Tibial nerve (tissue), 4 donors: Measurements from ENCODE around the gene PRRT1B. TPM values are rescaled to one million over a fixed set of nuclear protein-coding genes. Genes with fewer than 3 reads are reported as not detected.

Experiments used
- DNase-seq, 2 donors: peaks; one replicate each; pipeline ENCODE4 v3.0.0-alpha.2; 2019; ENCODE audit warnings: low spot score in 2 of 2
- H3K27ac ChIP-seq, 4 donors: fragments of 200-600 bp; sonication (generic) in 3 of 4; one replicate each; pipeline ENCODE4 v1.5.1; 2017 to 2019; ENCODE audit warnings: mild to moderate bottlenecking in 1 of 4
- H3K27me3 ChIP-seq, 2 donors: fragments of 200-600 bp; sonication (generic) in 1 of 2; one replicate each; pipeline versions ENCODE4 v1.5.1 to v1.6.0; 2017 to 2019
- H3K36me3 ChIP-seq, 3 donors: fragments of 200-600 bp; sonication (generic); one replicate each; pipeline ENCODE4 v1.5.1; 2018 to 2019
- H3K4me1 ChIP-seq, 4 donors: fragments of 200-600 bp; sonication (generic) in 3 of 4; one replicate each; pipeline ENCODE4 v1.5.1; 2017 to 2019
- H3K4me3 ChIP-seq, 4 donors: fragments of 200-600 bp; sonication (generic) in 3 of 4; one replicate each; pipeline ENCODE4 v1.5.1; 2017 to 2019; ENCODE audit warnings: mild to moderate bottlenecking in 1 of 4, moderate library complexity in 1 of 4
- H3K9me3 ChIP-seq, 4 donors: fragments of 200-600 bp; sonication (generic) in 3 of 4; one replicate each; pipeline ENCODE4 v1.5.1; 2017 to 2019
- CTCF ChIP-seq, 5 experiments: fragments of 200-600 bp in 3 of 5; fragments of 450-650 bp in 2 of 5; sonication (generic) in 3 of 5; IDR thresholded peaks; one replicate each; pipeline ENCODE4 v1.5.1; 2016 to 2019; ENCODE audit warnings: antibody characterized with exemption in 5 of 5, mild to moderate bottlenecking in 3 of 5, moderate library complexity in 2 of 5
- EP300 ChIP-seq, 2 donors: sonication (generic); formaldehyde crosslinking; IDR thresholded peaks; one replicate each; pipeline ENCODE4 v1.6.1; 2017; ENCODE audit warnings: antibody characterized with exemption in 2 of 2, mild to moderate bottlenecking in 1 of 2
- POLR2A ChIP-seq, 2 donors: fragments of 450-650 bp; IDR thresholded peaks; one replicate each; pipeline ENCODE4 v1.6.1; 2017; ENCODE audit warnings: antibody characterized with exemption in 2 of 2, mild to moderate bottlenecking in 2 of 2, moderate library complexity in 2 of 2
- WGBS, 2 donors: methylation state at CpG; one replicate each; pipeline ENCODE4 v1.1.5; 2018; 5-methylcytosine and 5-hydroxymethylcytosine counted together
- total RNA-seq, 4 donors: library from RNA; depleted of rRNA; stranded (reverse); fragments of >200 nt; gene quantifications; one replicate each; pipeline ENCODE4 v1.1.0, GENCODE V29; 2016

PRRT1B gene
- total RNA-seq, 4 donors from 2014 or later: not detected

GRCh38 chr9:131524665-131525315 lies 20.5 kb upstream of the PRRT1B start:
- 75 to 82% methylated on average over 14 to 21 of the region's 23 CpGs for WGBS, 2 donors
- Histone ChIP-seq H3K27me3 (no peaks in the 10 kb centered on the region), H3K36me3 (peaks cover 6 to 98% (median 9%) of the 10 kb centered on the region in 3 donors), H3K4me3 (no peak overlapping the region), H3K4me1 (peaks cover 0 to 6% (median 3%) of the 10 kb centered on the region in 4 donors), H3K27ac (no peak overlapping the region), H3K9me3 (no peaks in the 10 kb centered on the region)
- TF ChIP-seq POLR2A (IDR thresholded peaks at IDR 0.05): no peak
- no peak for TF ChIP-seq CTCF (IDR thresholded peaks at IDR 0.05)
- TF ChIP-seq EP300 (IDR thresholded peaks at IDR 0.05): no peak
- DNase-seq: no peak

- no peak overlapping the region for H3K4me3 ChIP-seq
- H3K9me3 ChIP-seq: no peaks in the 10 kb centered on the region
- no peaks in the 10 kb centered on the region for H3K27me3 ChIP-seq
- no peak for DNase-seq
- TF ChIP-seq POLR2A (IDR thresholded peaks at IDR 0.05): no peak
- TF ChIP-seq CTCF (IDR thresholded peaks at IDR 0.05): no peak
- TF ChIP-seq EP300 (IDR thresholded peaks at IDR 0.05): no peak
- H3K4me1 ChIP-seq: peaks cover 0 to 13% (median 10%) of the 10 kb centered on the region in 4 donors
- H3K36me3 ChIP-seq: peaks cover 4 to 87% (median 9%) of the 10 kb centered on the region in 3 donors
- 86 to 88% methylated on average over 19 of the region's 19 CpGs for WGBS, 2 donors
- no peak overlapping the region for H3K27ac ChIP-seq
Observed at GRCh38 chr9:131525643-131526565, 19.4 kb upstream of the PRRT1B start.

GRCh38 chr9:131528186-131528585 lies 17.1 kb upstream of the PRRT1B start:
- WGBS, 2 donors: 77 to 90% methylated on average over 7 of the region's 7 CpGs
- peaks cover 0 to 18% (median 12%) of the 10 kb centered on the region in 4 donors for H3K4me1 ChIP-seq
- H3K9me3 ChIP-seq: no peaks in the 10 kb centered on the region
- H3K27ac ChIP-seq: no peak overlapping the region
- H3K36me3 ChIP-seq: peaks cover 4 to 64% (median 9%) of the 10 kb centered on the region in 3 donors
- H3K4me3 ChIP-seq: no peak overlapping the region
- no peak for TF ChIP-seq POLR2A (IDR thresholded peaks at IDR 0.05)
- no peak for TF ChIP-seq CTCF (IDR thresholded peaks at IDR 0.05)
- no peak for TF ChIP-seq EP300 (IDR thresholded peaks at IDR 0.05)
- DNase-seq: no peak
- no peaks in the 10 kb centered on the region for H3K27me3 ChIP-seq

- no peak overlapping the region for H3K27ac ChIP-seq
- H3K4me1 ChIP-seq: peaks cover 0 to 18% (median 12%) of the 10 kb centered on the region in 4 donors
- no peak for DNase-seq
- TF ChIP-seq CTCF (IDR thresholded peaks at IDR 0.05) (no peak), EP300 (IDR thresholded peaks at IDR 0.05) (no peak), POLR2A (IDR thresholded peaks at IDR 0.05) (no peak)
- H3K9me3 ChIP-seq: no peaks in the 10 kb centered on the region
- H3K27me3 ChIP-seq: no peaks in the 10 kb centered on the region
- H3K36me3 ChIP-seq: peaks cover 4 to 56% (median 9%) of the 10 kb centered on the region in 3 donors
- H3K4me3 ChIP-seq: no peak overlapping the region
- WGBS, 2 donors: 86 to 91% methylated on average over 22 to 29 of the region's 35 CpGs
Observed at GRCh38 chr9:131528886-131529505, 16.3 kb upstream of the PRRT1B start.
